ENCODE data around the gene KMT2C. TPM values are rescaled to one million over a fixed set of nuclear protein-coding genes. Genes with fewer than 3 reads are reported as not detected.
"Not testable (repeated sequence)": the region's sequence is repeated elsewhere in the genome, so short reads cannot be mapped to it uniquely, and the experiment has no call there.

The KMT2C gene
- total and polyA plus RNA-seq, 11 donors, result 8.4 to 62.4 (median 42.2) TPM

GRCh38 chr7:152264915-152265314, 170.9 kb downstream of the KMT2C start:
- H3K4me3 ChIP-seq; intact Hi-C loops (cut with DNase I); H3K27ac ChIP-seq; H3K27me3 ChIP-seq; DNase-seq; H3K4me1 ChIP-seq; H3K9me3 ChIP-seq: not testable (repeated sequence)
- ATAC-seq, result peak in 2 of 4 donors; percentile 13 to 69
- 69 to 90% (median 75%) methylated on average over 5 of the region's 5 CpGs for WGBS, 4 donors
- peaks cover 0 to 39% (median 22%) of the 10 kb centered on the region in 9 donors for H3K36me3 ChIP-seq

GRCh38 chr7:152262146-152262545, 173.7 kb downstream of the KMT2C start:
- H3K27ac ChIP-seq; H3K4me3 ChIP-seq; DNase-seq; H3K4me1 ChIP-seq; intact Hi-C loops (cut with DNase I); H3K9me3 ChIP-seq; ATAC-seq; H3K27me3 ChIP-seq: not testable (repeated sequence)
- peaks cover 0 to 41% (median 27%) of the 10 kb centered on the region in 9 donors for H3K36me3 ChIP-seq
- WGBS, 4 donors, result 92 to 94% (median 93%) methylated on average over 8 of the region's 8 CpGs

- peaks cover 0 to 44% (median 27%) of the 10 kb centered on the region in 9 donors for H3K36me3 ChIP-seq
- H3K27ac ChIP-seq; DNase-seq; ATAC-seq; H3K4me3 ChIP-seq; intact Hi-C loops (cut with DNase I); H3K4me1 ChIP-seq; H3K27me3 ChIP-seq; H3K9me3 ChIP-seq: not testable (repeated sequence)
Observed at GRCh38 chr7:152259645-152260044, 176.2 kb downstream of the KMT2C start.

- not testable (repeated sequence) for H3K27me3 ChIP-seq, H3K4me3 ChIP-seq, DNase-seq, ATAC-seq, H3K9me3 ChIP-seq, H3K27ac ChIP-seq, H3K4me1 ChIP-seq
- intact Hi-C loops (cut with DNase I), result loop anchor here in 1 of 10 donors (10.0 kb wide), 1 partner anchor 217 kb away; no protein-coding TSS in a partner anchor
- WGBS, 4 donors, result 75 to 95% (median 87%) methylated on average over 1 to 2 of the region's 2 CpGs
- H3K36me3 ChIP-seq, result peaks cover 0 to 68% (median 42%) of the 10 kb centered on the region in 9 donors
Observed at GRCh38 chr7:152247851-152248250, 188.0 kb downstream of the KMT2C start.

- intact Hi-C loops (cut with DNase I), result loop anchor here in 1 of 10 donors (10.0 kb wide), 1 partner anchor 219 kb away; no protein-coding TSS in a partner anchor
- H3K27me3 ChIP-seq, H3K4me3 ChIP-seq, H3K9me3 ChIP-seq, ATAC-seq, H3K27ac ChIP-seq, DNase-seq: not testable (repeated sequence)
- peaks cover 0 to 16% (median 8%) of the 10 kb centered on the region in 12 donors for H3K4me1 ChIP-seq
- peaks cover 0 to 44% (median 21%) of the 10 kb centered on the region in 9 donors for H3K36me3 ChIP-seq
- 54 to 67% (median 57%) methylated on average over 2 of the region's 2 CpGs for WGBS, 4 donors
Observed at GRCh38 chr7:152245417-152245816, 190.4 kb downstream of the KMT2C start.

- ATAC-seq, H3K27ac ChIP-seq, H3K9me3 ChIP-seq, H3K4me3 ChIP-seq, H3K27me3 ChIP-seq, DNase-seq: not testable (repeated sequence)
- intact Hi-C loops (cut with DNase I), result loop anchor here in 1 of 10 donors (10.0 kb wide), 1 partner anchor 221 kb away; no protein-coding TSS in a partner anchor
- peaks cover 0 to 27% (median 5%) of the 10 kb centered on the region in 9 donors for H3K36me3 ChIP-seq
- 91 to 98% (median 98%) methylated on average over 11 of the region's 11 CpGs for WGBS, 4 donors
- peaks cover 0 to 24% (median 11%) of the 10 kb centered on the region in 12 donors for H3K4me1 ChIP-seq
Observed at GRCh38 chr7:152243464-152243863, 192.3 kb downstream of the KMT2C start.

GRCh38 chr7:152241301-152241700, 194.5 kb downstream of the KMT2C start:
- H3K9me3 ChIP-seq, H3K4me3 ChIP-seq, DNase-seq, H3K27me3 ChIP-seq, ATAC-seq, H3K27ac ChIP-seq: not testable (repeated sequence)
- H3K36me3 ChIP-seq, result peaks cover 0 to 19% (median 0%) of the 10 kb centered on the region in 9 donors
- H3K4me1 ChIP-seq, result peaks cover 0 to 24% (median 11%) of the 10 kb centered on the region in 12 donors
- intact Hi-C loops (cut with DNase I), result loop anchor here in 1 of 10 donors (10.0 kb wide), 1 partner anchor 224 kb away; no protein-coding TSS in a partner anchor
- WGBS, 4 donors, result 75 to 84% (median 81%) methylated on average over 8 of the region's 8 CpGs

- intact Hi-C loops (cut with DNase I); H3K4me3 ChIP-seq; H3K9me3 ChIP-seq; ATAC-seq; H3K27ac ChIP-seq; DNase-seq; H3K27me3 ChIP-seq: not testable (repeated sequence)
- peaks cover 0 to 16% (median 8%) of the 10 kb centered on the region in 12 donors for H3K4me1 ChIP-seq
- H3K36me3 ChIP-seq, result peaks cover 0 to 57% (median 25%) of the 10 kb centered on the region in 9 donors
- 88 to 95% (median 90%) methylated on average over 5 of the region's 5 CpGs for WGBS, 4 donors
Observed at GRCh38 chr7:152236306-152236705, 199.5 kb downstream of the KMT2C start.

- WGBS, 4 donors, result 94 to 95% (median 95%) methylated on average over 5 of the region's 5 CpGs
- intact Hi-C loops (cut with DNase I), result not testable (repeated sequence)
Observed at GRCh38 chr7:152234421-152234820, 201.4 kb downstream of the KMT2C start.

More at GRCh38 chr7:152234421-152234820, 201.4 kb downstream of the KMT2C start:
- H3K4me3 ChIP-seq, H3K9me3 ChIP-seq, H3K27me3 ChIP-seq, H3K4me1 ChIP-seq, ATAC-seq, H3K27ac ChIP-seq, DNase-seq: not testable (repeated sequence)
- peaks cover 0 to 76% (median 35%) of the 10 kb centered on the region in 9 donors for H3K36me3 ChIP-seq
